Caco-2 (cell line): ENCODE data around the gene CCDC63. TPM values are rescaled to one million over a fixed set of nuclear protein-coding genes. Genes with fewer than 3 reads are reported as not detected.
A peak's percentile ranks its signal among the peaks of the same experiment; 100 is the strongest.
"Not testable (repeated sequence)": the region's sequence is repeated elsewhere in the genome, so short reads cannot be mapped to it uniquely, and the experiment has no call there.

ENCODE experiments used
- BruUV-seq: library from RNA; stranded (reverse); fragments of 400-500 nt; replicated peaks from 2 replicates; lab custom pipeline; 2021; lab: Mats Ljungman, UMichigan
- CTCF ChIA-PET: fragments of 300-600 bp; sonication (Branson Sonifier 250); formaldehyde crosslinking; loops from one replicate; lab custom pipeline; 2022; ENCODE audit warnings: antibody characterized with exemption; lab: Charles Lee
- POLR2A ChIA-PET: fragments of 300-600 bp; sonication (Branson Sonifier 250); formaldehyde crosslinking; loops from one replicate; lab custom pipeline; 2022; ENCODE audit warnings: antibody characterized with exemption; lab: Charles Lee
- DNase-seq, 2 experiments: peaks; one replicate each; pipeline versions ENCODE4 v3.0.0 to v3.0.0-alpha.2; 2020 to 2022
- H3K27me3 ChIP-seq: replicated peaks from 2 replicates; pipeline ENCODE4 v1.6.0; 2011; ENCODE audit warnings: low read length; ENCODE audit not compliant: control insufficient read depth, insufficient read depth
- H3K36me3 ChIP-seq: 2 replicates; pipeline ENCODE4 v1.5.1; 2011; ENCODE audit warnings: low read length; ENCODE audit not compliant: control insufficient read depth, insufficient read depth
- H3K4me1 ChIP-seq: fragments of 250-450 bp; sonication (Bioruptor Pico); 2 replicates; pipeline ENCODE4 v1.5.1; 2020; ENCODE audit warnings: mild to moderate bottlenecking
- H3K4me3 ChIP-seq: 2 replicates; pipeline ENCODE4 v1.5.1; 2011; ENCODE audit warnings: low read depth, mild to moderate bottlenecking, control low read depth, low read length
- H3K9me3 ChIP-seq: fragments of 250-450 bp; sonication (Bioruptor Pico); 2 replicates; pipeline ENCODE4 v1.5.1; 2020; ENCODE audit warnings: mild to moderate bottlenecking, moderate library complexity
- H3K27ac Mint-ChIP-seq: one replicate; pipeline ENCODE4 v1.8.0; 2022; ENCODE audit warnings: mixed read lengths; ENCODE audit not compliant: unreplicated experiment
- H3K27me3 Mint-ChIP-seq: one replicate; pipeline ENCODE4 v1.8.0; 2022; ENCODE audit warnings: mixed read lengths; ENCODE audit not compliant: insufficient read depth, unreplicated experiment
- H3K36me3 Mint-ChIP-seq: one replicate; pipeline ENCODE4 v1.8.0; 2022; ENCODE audit warnings: mild to moderate bottlenecking, mixed read lengths; ENCODE audit not compliant: insufficient read depth, unreplicated experiment
- H3K4me1 Mint-ChIP-seq: one replicate; pipeline ENCODE4 v1.8.0; 2022; ENCODE audit warnings: low read depth, mixed read lengths; ENCODE audit not compliant: unreplicated experiment
- H3K4me3 Mint-ChIP-seq: one replicate; pipeline ENCODE4 v1.8.0; 2022; ENCODE audit warnings: mild to moderate bottlenecking, moderate library complexity, mixed read lengths; ENCODE audit not compliant: unreplicated experiment
- H3K9me3 Mint-ChIP-seq: one replicate; pipeline ENCODE4 v1.8.0; 2022; ENCODE audit warnings: mixed read lengths; ENCODE audit not compliant: unreplicated experiment
- intact Hi-C: fragments of 100-400 bp; cut with micrococcal nuclease; formaldehyde crosslinking; loops from one replicate; pipeline ENCODE4 v1.10.0; 2022; ENCODE audit not compliant: unreplicated experiment
- total RNA-seq: library from RNA; stranded (reverse); gene quantifications from 2 replicates; pipeline ENCODE4 v1.2.3, GENCODE V29; 2022
- TF ChIP-seq, protein P1 (sequence below), 2 experiments: fragments of 200-600 bp in 1 of 2; IDR thresholded peaks; 1 replicate in 1 of 2; 2 replicates in 1 of 2; pipeline versions ENCODE4 v1.5.1 to v1.8.0; 2011 to 2022; ENCODE audit warnings: antibody characterized with exemption in 1 of 2, control low read depth in 1 of 2, inconsistent platforms in 1 of 2, low read depth in 1 of 2, low read length in 1 of 2, mild to moderate bottlenecking in 1 of 2, moderate library complexity in 1 of 2; ENCODE audit not compliant: insufficient read depth in 1 of 2, severe bottlenecking in 1 of 2, unreplicated experiment in 1 of 2

CCDC63 gene
- total RNA-seq, 1 experiment from 2014 or later, result not detected

DNA sequence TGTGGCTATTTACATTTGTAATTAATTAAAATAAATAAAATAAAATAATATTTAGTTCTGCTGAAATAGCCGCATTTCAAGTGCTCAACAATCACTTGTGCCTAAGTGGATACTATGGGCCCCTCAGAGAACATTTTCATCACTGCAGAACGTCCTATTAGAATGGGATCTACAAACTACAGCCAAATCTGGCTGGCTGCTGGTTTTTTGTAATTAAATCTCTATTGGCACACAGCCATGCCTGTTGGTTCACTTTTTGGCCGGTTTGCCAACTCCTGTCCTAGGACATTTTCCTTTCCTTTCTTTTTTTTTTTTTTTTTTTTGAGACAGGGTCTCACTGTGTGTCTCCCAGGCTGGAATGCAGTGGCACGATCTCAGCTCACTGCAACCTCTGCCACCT is 9.8 kb downstream of the CCDC63 start:
- Mint-ChIP-seq H3K27me3 (no peaks in the 10 kb centered on the region), H3K9me3 (no peaks in the 10 kb centered on the region), H3K4me1 (no peaks in the 10 kb centered on the region), H3K4me3 (no peak overlapping the region), H3K36me3 (no peaks in the 10 kb centered on the region), H3K27ac (no peak overlapping the region)
- Histone ChIP-seq H3K4me1 (no peaks in the 10 kb centered on the region), H3K4me3 (no peak overlapping the region), H3K27me3 (no peaks in the 10 kb centered on the region), H3K36me3 (no peaks in the 10 kb centered on the region), H3K9me3 (no peaks in the 10 kb centered on the region)
- ChIA-PET CTCF (interaction anchor here (0.6 kb wide), 1 partner anchor 242 kb away, joined by 3 read pairs; no protein-coding TSS in a partner anchor), POLR2A (no interaction called here)
- DNase-seq, result no peak
- TF ChIP-seq, protein P1, sequence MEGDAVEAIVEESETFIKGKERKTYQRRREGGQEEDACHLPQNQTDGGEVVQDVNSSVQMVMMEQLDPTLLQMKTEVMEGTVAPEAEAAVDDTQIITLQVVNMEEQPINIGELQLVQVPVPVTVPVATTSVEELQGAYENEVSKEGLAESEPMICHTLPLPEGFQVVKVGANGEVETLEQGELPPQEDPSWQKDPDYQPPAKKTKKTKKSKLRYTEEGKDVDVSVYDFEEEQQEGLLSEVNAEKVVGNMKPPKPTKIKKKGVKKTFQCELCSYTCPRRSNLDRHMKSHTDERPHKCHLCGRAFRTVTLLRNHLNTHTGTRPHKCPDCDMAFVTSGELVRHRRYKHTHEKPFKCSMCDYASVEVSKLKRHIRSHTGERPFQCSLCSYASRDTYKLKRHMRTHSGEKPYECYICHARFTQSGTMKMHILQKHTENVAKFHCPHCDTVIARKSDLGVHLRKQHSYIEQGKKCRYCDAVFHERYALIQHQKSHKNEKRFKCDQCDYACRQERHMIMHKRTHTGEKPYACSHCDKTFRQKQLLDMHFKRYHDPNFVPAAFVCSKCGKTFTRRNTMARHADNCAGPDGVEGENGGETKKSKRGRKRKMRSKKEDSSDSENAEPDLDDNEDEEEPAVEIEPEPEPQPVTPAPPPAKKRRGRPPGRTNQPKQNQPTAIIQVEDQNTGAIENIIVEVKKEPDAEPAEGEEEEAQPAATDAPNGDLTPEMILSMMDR (IDR thresholded peaks at IDR 0.05; ENCODE audit: insufficient read depth in 1 of 2, low read depth in 1 of 2, low read length in 1 of 2, severe bottlenecking in 1 of 2, unreplicated experiment in 1 of 2), result no peak
- BruUV-seq, result no TSS peak
- intact Hi-C loops, result no loop called here

DNA sequence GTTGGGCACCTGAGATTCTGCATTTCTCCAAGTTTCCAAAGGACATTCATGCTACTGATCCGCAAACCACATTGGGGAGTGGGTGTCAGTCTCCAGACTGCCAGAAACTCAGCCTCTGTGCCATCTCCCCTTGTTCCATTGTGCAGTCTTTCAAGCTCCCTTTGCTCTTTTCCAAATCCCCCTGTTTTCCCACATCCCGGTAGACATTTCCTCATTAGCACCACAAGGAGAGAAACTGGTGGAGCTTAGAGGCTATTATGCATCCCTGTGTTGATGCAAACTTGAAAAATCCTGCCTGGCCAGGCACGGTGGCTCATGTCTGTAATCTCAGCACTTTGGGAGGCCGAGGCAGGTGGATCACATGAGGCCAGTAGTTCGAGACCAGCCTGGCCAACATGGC is 10.7 kb downstream of the CCDC63 start:
- Mint-ChIP-seq H3K4me1 (no peaks in the 10 kb centered on the region), H3K36me3 (no peaks in the 10 kb centered on the region), H3K9me3 (no peaks in the 10 kb centered on the region), H3K27me3 (no peaks in the 10 kb centered on the region), H3K4me3 (no peak overlapping the region), H3K27ac (no peak overlapping the region)
- CTCF ChIA-PET, result no interaction called here
- no peak for DNase-seq
- H3K27me3 ChIP-seq, result no peaks in the 10 kb centered on the region
- H3K9me3 ChIP-seq, result no peaks in the 10 kb centered on the region
- H3K36me3 ChIP-seq, result no peaks in the 10 kb centered on the region
- H3K4me3 ChIP-seq, result no peak overlapping the region
- POLR2A ChIA-PET, result no interaction called here
- TF ChIP-seq, protein P1 (IDR thresholded peaks at IDR 0.05; ENCODE audit: insufficient read depth in 1 of 2, low read depth in 1 of 2, low read length in 1 of 2, severe bottlenecking in 1 of 2, unreplicated experiment in 1 of 2), result no peak
- intact Hi-C loops, result no loop called here
- H3K4me1 ChIP-seq, result no peaks in the 10 kb centered on the region
- no TSS peak for BruUV-seq

DNA sequence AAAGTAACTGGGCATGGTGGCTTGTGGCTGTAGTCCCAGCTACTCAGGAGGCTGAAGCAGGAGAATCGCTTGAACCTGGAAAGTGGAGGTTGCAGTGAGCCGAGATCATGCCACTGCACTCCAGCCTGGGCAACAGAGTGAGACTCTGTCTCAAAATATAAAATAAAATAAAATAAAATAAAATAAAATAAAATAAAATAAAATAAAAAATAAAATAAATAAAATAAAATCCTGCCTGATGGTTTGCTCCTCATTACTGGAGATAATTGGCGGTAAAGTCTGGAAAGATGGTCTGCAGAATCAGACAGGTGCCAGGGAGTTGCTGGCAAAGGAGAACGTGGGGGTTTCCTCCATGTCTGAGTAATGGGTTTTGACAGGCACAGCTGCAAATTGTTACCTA is 11.2 kb downstream of the CCDC63 start:
- BruUV-seq, H3K27me3 ChIP-seq, intact Hi-C loops, H3K9me3 ChIP-seq, DNase-seq, H3K27me3 Mint-ChIP-seq, H3K36me3 ChIP-seq, H3K4me1 Mint-ChIP-seq, H3K9me3 Mint-ChIP-seq, H3K4me3 ChIP-seq, POLR2A ChIA-PET, H3K4me3 Mint-ChIP-seq, CTCF ChIA-PET, H3K36me3 Mint-ChIP-seq, H3K27ac Mint-ChIP-seq, H3K4me1 ChIP-seq: not testable (repeated sequence)

DNA sequence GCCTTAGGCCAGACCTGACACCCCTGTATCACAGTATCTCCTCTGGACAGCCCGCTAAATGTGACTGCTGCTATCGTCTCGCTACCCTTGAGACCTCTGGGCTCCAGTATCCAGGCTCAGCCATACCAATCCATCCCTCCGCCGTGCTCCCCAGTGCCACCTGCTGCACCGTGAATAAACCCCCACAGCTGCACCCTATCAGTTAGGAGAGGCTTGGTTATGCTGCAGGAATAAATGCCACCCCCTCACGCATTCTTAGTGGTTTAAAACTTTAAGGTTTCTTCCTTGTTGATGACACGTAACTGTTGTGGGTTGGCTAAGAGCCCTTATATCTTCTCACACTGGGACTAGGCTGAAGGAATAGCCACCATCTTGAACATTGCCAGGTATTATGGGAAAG is 12.1 kb downstream of the CCDC63 start:
- no peaks in the 10 kb centered on the region for H3K4me1 Mint-ChIP-seq
- intact Hi-C loops, result no loop called here
- ChIA-PET CTCF (no interaction called here), POLR2A (no interaction called here)
- Histone ChIP-seq H3K27me3 (no peaks in the 10 kb centered on the region), H3K4me3 (no peak overlapping the region), H3K4me1 (no peaks in the 10 kb centered on the region), H3K36me3 (no peaks in the 10 kb centered on the region), H3K9me3 (no peaks in the 10 kb centered on the region)
- no peaks in the 10 kb centered on the region for H3K27me3 Mint-ChIP-seq
- H3K4me3 Mint-ChIP-seq, result no peak overlapping the region
- no TSS peak for BruUV-seq
- no peak overlapping the region for H3K27ac Mint-ChIP-seq
- no peaks in the 10 kb centered on the region for H3K36me3 Mint-ChIP-seq
- TF ChIP-seq, protein P1 (IDR thresholded peaks at IDR 0.05; ENCODE audit: insufficient read depth in 1 of 2, low read depth in 1 of 2, low read length in 1 of 2, severe bottlenecking in 1 of 2, unreplicated experiment in 1 of 2), result no peak
- DNase-seq, result peak in 1 of 2 experiments; percentile 6
- H3K9me3 Mint-ChIP-seq, result no peaks in the 10 kb centered on the region
